HEK293 (cell line): ENCODE results near the gene PRKAB2.

Experiments
- BCL11B ChIP-seq: fragments of 450-650 bp; formaldehyde crosslinking; IDR thresholded peaks from 2 replicates; pipeline ENCODE4 v1.5.1; 2016; ENCODE audit warnings: low read depth, missing biosample characterization, missing genetic modification characterization
- SCRT2 ChIP-seq: fragments of 450-650 bp; formaldehyde crosslinking; IDR thresholded peaks from 2 replicates; pipeline ENCODE4 v1.5.1; 2016; ENCODE audit warnings: missing biosample characterization, missing genetic modification characterization
- ZNF274 ChIP-seq, 2 experiments: fragments of 200-500 bp in 1 of 2; fragments of 450-650 bp in 1 of 2; sonication (Bioruptor generic) in 1 of 2; formaldehyde crosslinking in 1 of 2; IDR thresholded peaks; 2 replicates each; pipeline versions ENCODE4 v1.5.1 to v1.6.1; 2014 to 2016; ENCODE audit warnings: borderline replicate concordance in 1 of 2, inconsistent platforms in 1 of 2, low read length in 1 of 2, missing biosample characterization in 1 of 2, missing genetic modification characterization in 1 of 2
- ZNF501 ChIP-seq: fragments of 450-650 bp; formaldehyde crosslinking; IDR thresholded peaks from 2 replicates; pipeline ENCODE4 v1.5.1; 2016; ENCODE audit warnings: missing biosample characterization, missing genetic modification characterization
- ZNF571 ChIP-seq: fragments of 450-650 bp; formaldehyde crosslinking; IDR thresholded peaks from 2 replicates; pipeline ENCODE4 v1.5.0; 2017; ENCODE audit warnings: missing biosample characterization, missing genetic modification characterization
- TF ChIP-seq, protein P1 (sequence below): fragments of 450-650 bp; formaldehyde crosslinking; IDR thresholded peaks from 2 replicates; pipeline ENCODE4 v1.5.1; 2016; ENCODE audit warnings: missing biosample characterization, missing genetic modification characterization
- TF ChIP-seq, protein P2 (sequence below): fragments of 450-650 bp; formaldehyde crosslinking; IDR thresholded peaks from 2 replicates; pipeline ENCODE4 v1.5.1; 2016; ENCODE audit warnings: missing biosample characterization, missing genetic modification characterization
- TF ChIP-seq, protein P3 (sequence below): fragments of 450-650 bp; IDR thresholded peaks from 2 replicates; pipeline ENCODE4 v1.5.1; 2018; ENCODE audit warnings: missing biosample characterization, missing genetic modification characterization
- TF ChIP-seq, protein P4 (sequence below): fragments of 450-650 bp; formaldehyde crosslinking; IDR thresholded peaks from 2 replicates; pipeline ENCODE4 v1.5.1; 2016; ENCODE audit warnings: missing biosample characterization, missing genetic modification characterization
- TF ChIP-seq, protein P5 (sequence below): fragments of 450-650 bp; formaldehyde crosslinking; IDR thresholded peaks from 2 replicates; pipeline ENCODE4 v1.5.1; 2016; ENCODE audit warnings: missing biosample characterization, missing genetic modification characterization
- TF ChIP-seq, protein P6 (sequence below): fragments of 450-650 bp; formaldehyde crosslinking; IDR thresholded peaks from 2 replicates; pipeline ENCODE4 v1.5.1; 2016; ENCODE audit warnings: missing biosample characterization, missing genetic modification characterization
- TF ChIP-seq, protein P7 (sequence below): IDR thresholded peaks from 2 replicates; pipeline ENCODE4 v1.6.1; 2011; ENCODE audit warnings: mild to moderate bottlenecking, low read depth, low read length, borderline replicate concordance

DNA sequence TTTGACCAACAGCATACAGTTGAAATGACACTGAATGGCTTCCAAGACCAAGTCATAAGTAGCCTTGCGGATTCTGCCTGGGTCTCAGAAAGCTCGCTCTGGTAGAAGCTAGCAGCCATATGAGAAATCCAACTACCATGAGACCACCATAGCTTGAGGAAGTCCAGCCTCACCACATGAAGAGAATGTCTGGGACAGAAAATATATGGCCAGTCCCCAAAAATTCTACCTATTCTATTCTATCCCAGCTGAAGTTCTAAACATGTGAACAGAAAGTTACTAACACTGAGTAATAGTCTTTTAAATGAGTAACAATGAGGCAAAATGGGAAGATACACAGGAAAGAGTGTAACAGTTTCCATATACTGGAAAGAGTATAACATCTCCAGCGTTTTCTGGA is 43.9 kb upstream of the PRKAB2 start:
- TF ChIP-seq ZNF274 (IDR thresholded peaks at IDR 0.05; ENCODE audit: low read length) (no peak), ZNF274 (tag by site-specific recombination; IDR thresholded peaks at IDR 0.05; ENCODE audit: borderline replicate concordance) (no peak), SCRT2 (no peak), ZNF501 (tag by site-specific recombination) (no peak), BCL11B (tag by site-specific recombination) (no peak), ZNF571 (tag by site-specific recombination) (no peak)
- TF ChIP-seq, protein P1, sequence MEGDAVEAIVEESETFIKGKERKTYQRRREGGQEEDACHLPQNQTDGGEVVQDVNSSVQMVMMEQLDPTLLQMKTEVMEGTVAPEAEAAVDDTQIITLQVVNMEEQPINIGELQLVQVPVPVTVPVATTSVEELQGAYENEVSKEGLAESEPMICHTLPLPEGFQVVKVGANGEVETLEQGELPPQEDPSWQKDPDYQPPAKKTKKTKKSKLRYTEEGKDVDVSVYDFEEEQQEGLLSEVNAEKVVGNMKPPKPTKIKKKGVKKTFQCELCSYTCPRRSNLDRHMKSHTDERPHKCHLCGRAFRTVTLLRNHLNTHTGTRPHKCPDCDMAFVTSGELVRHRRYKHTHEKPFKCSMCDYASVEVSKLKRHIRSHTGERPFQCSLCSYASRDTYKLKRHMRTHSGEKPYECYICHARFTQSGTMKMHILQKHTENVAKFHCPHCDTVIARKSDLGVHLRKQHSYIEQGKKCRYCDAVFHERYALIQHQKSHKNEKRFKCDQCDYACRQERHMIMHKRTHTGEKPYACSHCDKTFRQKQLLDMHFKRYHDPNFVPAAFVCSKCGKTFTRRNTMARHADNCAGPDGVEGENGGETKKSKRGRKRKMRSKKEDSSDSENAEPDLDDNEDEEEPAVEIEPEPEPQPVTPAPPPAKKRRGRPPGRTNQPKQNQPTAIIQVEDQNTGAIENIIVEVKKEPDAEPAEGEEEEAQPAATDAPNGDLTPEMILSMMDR (tag by site-specific recombination), result no peak
- TF ChIP-seq, protein P2, sequence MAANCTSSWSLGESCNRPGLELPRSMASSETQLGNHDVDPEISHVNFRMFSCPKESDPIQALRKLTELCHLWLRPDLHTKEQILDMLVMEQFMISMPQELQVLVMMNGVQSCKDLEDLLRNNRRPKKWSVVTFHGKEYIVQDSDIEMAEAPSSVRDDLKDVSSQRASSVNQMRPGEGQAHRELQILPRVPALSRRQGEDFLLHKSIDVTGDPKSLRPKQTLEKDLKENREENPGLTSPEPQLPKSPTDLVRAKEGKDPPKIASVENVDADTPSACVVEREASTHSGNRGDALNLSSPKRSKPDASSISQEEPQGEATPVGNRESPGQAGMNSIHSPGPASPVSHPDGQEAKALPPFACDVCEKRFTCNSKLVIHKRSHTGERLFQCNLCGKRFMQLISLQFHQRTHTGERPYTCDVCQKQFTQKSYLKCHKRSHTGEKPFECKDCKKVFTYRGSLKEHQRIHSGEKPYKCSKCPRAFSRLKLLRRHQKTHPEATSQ (tag by site-specific recombination), result no peak
- TF ChIP-seq, protein P3, sequence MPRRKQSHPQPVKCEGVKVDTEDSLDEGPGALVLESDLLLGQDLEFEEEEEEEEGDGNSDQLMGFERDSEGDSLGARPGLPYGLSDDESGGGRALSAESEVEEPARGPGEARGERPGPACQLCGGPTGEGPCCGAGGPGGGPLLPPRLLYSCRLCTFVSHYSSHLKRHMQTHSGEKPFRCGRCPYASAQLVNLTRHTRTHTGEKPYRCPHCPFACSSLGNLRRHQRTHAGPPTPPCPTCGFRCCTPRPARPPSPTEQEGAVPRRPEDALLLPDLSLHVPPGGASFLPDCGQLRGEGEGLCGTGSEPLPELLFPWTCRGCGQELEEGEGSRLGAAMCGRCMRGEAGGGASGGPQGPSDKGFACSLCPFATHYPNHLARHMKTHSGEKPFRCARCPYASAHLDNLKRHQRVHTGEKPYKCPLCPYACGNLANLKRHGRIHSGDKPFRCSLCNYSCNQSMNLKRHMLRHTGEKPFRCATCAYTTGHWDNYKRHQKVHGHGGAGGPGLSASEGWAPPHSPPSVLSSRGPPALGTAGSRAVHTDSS, result no peak
- TF ChIP-seq, protein P4, sequence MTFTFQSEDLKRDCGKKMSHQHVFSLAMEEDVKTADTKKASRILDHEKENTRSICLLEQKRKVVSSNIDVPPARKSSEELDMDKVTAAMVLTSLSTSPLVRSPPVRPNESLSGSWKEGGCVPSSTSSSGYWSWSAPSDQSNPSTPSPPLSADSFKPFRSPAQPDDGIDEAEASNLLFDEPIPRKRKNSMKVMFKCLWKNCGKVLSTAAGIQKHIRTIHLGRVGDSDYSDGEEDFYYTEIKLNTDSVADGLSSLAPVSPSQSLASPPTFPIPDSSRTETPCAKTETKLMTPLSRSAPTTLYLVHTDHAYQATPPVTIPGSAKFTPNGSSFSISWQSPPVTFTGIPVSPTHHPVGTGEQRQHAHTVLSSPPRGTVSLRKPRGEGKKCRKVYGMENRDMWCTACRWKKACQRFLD (tag by site-specific recombination), result no peak
- TF ChIP-seq, protein P5, sequence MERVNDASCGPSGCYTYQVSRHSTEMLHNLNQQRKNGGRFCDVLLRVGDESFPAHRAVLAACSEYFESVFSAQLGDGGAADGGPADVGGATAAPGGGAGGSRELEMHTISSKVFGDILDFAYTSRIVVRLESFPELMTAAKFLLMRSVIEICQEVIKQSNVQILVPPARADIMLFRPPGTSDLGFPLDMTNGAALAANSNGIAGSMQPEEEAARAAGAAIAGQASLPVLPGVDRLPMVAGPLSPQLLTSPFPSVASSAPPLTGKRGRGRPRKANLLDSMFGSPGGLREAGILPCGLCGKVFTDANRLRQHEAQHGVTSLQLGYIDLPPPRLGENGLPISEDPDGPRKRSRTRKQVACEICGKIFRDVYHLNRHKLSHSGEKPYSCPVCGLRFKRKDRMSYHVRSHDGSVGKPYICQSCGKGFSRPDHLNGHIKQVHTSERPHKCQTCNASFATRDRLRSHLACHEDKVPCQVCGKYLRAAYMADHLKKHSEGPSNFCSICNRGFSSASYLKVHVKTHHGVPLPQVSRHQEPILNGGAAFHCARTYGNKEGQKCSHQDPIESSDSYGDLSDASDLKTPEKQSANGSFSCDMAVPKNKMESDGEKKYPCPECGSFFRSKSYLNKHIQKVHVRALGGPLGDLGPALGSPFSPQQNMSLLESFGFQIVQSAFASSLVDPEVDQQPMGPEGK, result no peak
- TF ChIP-seq, protein P6, sequence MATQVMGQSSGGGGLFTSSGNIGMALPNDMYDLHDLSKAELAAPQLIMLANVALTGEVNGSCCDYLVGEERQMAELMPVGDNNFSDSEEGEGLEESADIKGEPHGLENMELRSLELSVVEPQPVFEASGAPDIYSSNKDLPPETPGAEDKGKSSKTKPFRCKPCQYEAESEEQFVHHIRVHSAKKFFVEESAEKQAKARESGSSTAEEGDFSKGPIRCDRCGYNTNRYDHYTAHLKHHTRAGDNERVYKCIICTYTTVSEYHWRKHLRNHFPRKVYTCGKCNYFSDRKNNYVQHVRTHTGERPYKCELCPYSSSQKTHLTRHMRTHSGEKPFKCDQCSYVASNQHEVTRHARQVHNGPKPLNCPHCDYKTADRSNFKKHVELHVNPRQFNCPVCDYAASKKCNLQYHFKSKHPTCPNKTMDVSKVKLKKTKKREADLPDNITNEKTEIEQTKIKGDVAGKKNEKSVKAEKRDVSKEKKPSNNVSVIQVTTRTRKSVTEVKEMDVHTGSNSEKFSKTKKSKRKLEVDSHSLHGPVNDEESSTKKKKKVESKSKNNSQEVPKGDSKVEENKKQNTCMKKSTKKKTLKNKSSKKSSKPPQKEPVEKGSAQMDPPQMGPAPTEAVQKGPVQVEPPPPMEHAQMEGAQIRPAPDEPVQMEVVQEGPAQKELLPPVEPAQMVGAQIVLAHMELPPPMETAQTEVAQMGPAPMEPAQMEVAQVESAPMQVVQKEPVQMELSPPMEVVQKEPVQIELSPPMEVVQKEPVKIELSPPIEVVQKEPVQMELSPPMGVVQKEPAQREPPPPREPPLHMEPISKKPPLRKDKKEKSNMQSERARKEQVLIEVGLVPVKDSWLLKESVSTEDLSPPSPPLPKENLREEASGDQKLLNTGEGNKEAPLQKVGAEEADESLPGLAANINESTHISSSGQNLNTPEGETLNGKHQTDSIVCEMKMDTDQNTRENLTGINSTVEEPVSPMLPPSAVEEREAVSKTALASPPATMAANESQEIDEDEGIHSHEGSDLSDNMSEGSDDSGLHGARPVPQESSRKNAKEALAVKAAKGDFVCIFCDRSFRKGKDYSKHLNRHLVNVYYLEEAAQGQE, result no peak
- TF ChIP-seq, protein P7, sequence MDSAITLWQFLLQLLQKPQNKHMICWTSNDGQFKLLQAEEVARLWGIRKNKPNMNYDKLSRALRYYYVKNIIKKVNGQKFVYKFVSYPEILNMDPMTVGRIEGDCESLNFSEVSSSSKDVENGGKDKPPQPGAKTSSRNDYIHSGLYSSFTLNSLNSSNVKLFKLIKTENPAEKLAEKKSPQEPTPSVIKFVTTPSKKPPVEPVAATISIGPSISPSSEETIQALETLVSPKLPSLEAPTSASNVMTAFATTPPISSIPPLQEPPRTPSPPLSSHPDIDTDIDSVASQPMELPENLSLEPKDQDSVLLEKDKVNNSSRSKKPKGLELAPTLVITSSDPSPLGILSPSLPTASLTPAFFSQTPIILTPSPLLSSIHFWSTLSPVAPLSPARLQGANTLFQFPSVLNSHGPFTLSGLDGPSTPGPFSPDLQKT, result no peak
